ENCODE measurements around the gene PCNX2. TPM values are rescaled to one million over a fixed set of nuclear protein-coding genes. Genes with fewer than 3 reads are reported as not detected.

PCNX2 gene
- total and polyA plus RNA-seq, 2 donors (not counting 3 experiments of a cell fraction or from before 2014, with no cell fraction given), result 6.6 to 11.0 TPM

DNA sequence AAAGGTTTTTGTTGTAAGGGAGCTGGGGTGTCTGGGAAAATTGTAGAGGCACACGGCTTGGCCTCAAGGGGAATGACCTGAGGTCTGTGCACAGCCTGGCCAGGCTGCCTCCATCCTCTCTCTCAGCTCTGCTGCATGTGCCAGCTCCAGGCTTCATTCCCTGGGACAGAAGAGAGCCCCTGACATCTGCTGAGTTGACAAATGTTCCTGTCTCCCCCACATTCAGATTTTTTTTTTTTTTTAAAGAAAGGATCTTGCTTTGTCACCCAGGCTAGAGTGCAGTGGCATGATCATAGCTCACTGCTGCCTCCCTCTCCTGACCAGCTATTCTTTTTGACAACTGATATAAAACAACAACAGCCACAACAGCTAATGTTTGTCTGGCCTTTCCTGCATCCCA is 84.4 kb downstream of the PCNX2 start:
- Histone ChIP-seq H3K4me2 (ENCODE audit: insufficient read depth, low read length) (no peak overlapping the region), H3K27me3 (ENCODE audit: control insufficient read depth in 2 of 2, insufficient read depth in 2 of 2, low read length in 2 of 2) (no peaks in the 10 kb centered on the region), H3K79me2 (ENCODE audit: control insufficient read depth, insufficient read depth, low read length) (no peaks in the 10 kb centered on the region), H3K9ac (replicated peaks; ENCODE audit: extremely low read depth, insufficient read depth, low read length) (no peak overlapping the region), H2AFZ (ENCODE audit: low read depth, low read length) (no peak overlapping the region), H3K27ac (ENCODE audit: insufficient read depth, low read depth, low read length) (no peak overlapping the region), H3K9me3 (replicated peaks; ENCODE audit: control insufficient read depth, insufficient read depth, low read length) (no peaks in the 10 kb centered on the region), H3K9me1 (replicated peaks; ENCODE audit: control insufficient read depth, extremely low read depth, insufficient read depth, low read length) (no peaks in the 10 kb centered on the region), H4K20me1 (replicated peaks; ENCODE audit: control insufficient read depth, extremely low read depth, insufficient read depth, low read length) (no peaks in the 10 kb centered on the region), H3K4me3 (replicated peaks in 1 of 3; ENCODE audit: insufficient read depth in 1 of 3, low read depth in 1 of 3, low read length in 3 of 3) (no peak overlapping the region), H3K4me1 (ENCODE audit: control insufficient read depth, extremely low read depth, insufficient read depth, low read length) (no peaks in the 10 kb centered on the region), H3K36me3 (ENCODE audit: control insufficient read depth in 2 of 2, extremely low read depth in 1 of 2, insufficient read depth in 2 of 2, low read length in 2 of 2) (no peaks in the 10 kb centered on the region)
- dilution Hi-C loops (cut with MboI; ENCODE audit: extremely low pct_ligation_motif_present, low sequenced_read_pairs) (no loop called here), intact Hi-C loops (cut with micrococcal nuclease) (no loop called here)
- no peak for TF ChIP-seq JUN (IDR thresholded peaks at IDR 0.05; ENCODE audit: borderline replicate concordance, insufficient read depth, insufficient read length, low read depth)
- TF ChIP-seq POLR2A (IDR thresholded peaks at IDR 0.05; ENCODE audit: low read depth, low read length), result no peak
- TF ChIP-seq, protein P1, sequence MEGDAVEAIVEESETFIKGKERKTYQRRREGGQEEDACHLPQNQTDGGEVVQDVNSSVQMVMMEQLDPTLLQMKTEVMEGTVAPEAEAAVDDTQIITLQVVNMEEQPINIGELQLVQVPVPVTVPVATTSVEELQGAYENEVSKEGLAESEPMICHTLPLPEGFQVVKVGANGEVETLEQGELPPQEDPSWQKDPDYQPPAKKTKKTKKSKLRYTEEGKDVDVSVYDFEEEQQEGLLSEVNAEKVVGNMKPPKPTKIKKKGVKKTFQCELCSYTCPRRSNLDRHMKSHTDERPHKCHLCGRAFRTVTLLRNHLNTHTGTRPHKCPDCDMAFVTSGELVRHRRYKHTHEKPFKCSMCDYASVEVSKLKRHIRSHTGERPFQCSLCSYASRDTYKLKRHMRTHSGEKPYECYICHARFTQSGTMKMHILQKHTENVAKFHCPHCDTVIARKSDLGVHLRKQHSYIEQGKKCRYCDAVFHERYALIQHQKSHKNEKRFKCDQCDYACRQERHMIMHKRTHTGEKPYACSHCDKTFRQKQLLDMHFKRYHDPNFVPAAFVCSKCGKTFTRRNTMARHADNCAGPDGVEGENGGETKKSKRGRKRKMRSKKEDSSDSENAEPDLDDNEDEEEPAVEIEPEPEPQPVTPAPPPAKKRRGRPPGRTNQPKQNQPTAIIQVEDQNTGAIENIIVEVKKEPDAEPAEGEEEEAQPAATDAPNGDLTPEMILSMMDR (IDR thresholded peaks at IDR 0.05; ENCODE audit: extremely low read depth in 1 of 2, insufficient read depth in 1 of 2, low read depth in 1 of 2, low read length in 2 of 2), result no peak
- TF ChIP-seq POLR2AphosphoS5 (IDR thresholded peaks at IDR 0.05; ENCODE audit: insufficient read depth, low read depth, low read length), result no peak
- BruUV-seq (replicated peaks), result no TSS peak
- CTCF ChIA-PET, result interaction anchor here (0.7 kb wide), 1 partner anchor 11 kb away, joined by 3 read pairs; no protein-coding TSS in a partner anchor
- no peak for FAIRE-seq
- POLR2A ChIA-PET, result no interaction called here
- no peak for DNase-seq (ENCODE audit: low read depth, low spot score)

DNA sequence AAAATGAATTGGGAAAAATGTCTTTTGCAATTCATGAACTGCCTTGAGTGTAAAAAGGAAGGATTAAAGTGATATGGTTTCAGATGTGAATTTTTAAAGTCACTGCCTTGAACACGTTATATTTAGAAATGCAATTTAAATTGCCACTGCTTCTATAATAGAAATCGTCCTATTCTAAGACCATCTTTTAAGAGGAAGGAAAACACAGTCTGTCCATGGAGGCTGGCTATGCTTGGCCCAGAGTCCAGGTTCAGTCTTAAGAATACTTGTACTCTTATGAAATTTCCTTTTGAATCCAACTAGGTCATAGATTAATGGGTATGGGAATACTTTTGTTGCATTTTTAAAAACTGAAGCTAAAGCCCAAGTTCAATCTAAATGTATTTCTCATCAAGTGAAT is 86.0 kb downstream of the PCNX2 start:
- FAIRE-seq (no peak), DNase-seq (ENCODE audit: low read depth, low spot score) (no peak)
- no peak overlapping the region for H3K9ac ChIP-seq (replicated peaks; ENCODE audit: extremely low read depth, insufficient read depth, low read length)
- no peak overlapping the region for H3K27ac ChIP-seq (ENCODE audit: insufficient read depth, low read depth, low read length)
- dilution Hi-C loops (cut with MboI; ENCODE audit: extremely low pct_ligation_motif_present, low sequenced_read_pairs), result no loop called here
- H2AFZ ChIP-seq (ENCODE audit: low read depth, low read length), result no peak overlapping the region
- POLR2A ChIA-PET, result no interaction called here
- CTCF ChIA-PET, result no interaction called here
- H3K4me2 ChIP-seq (ENCODE audit: insufficient read depth, low read length), result no peak overlapping the region
- peaks cover under 1% of the 10 kb centered on the region for H3K4me1 ChIP-seq (ENCODE audit: control insufficient read depth, extremely low read depth, insufficient read depth, low read length)
- no TSS peak for BruUV-seq (replicated peaks)
- no peaks in the 10 kb centered on the region for H3K36me3 ChIP-seq (ENCODE audit: control insufficient read depth in 2 of 2, extremely low read depth in 1 of 2, insufficient read depth in 2 of 2, low read length in 2 of 2)
- H3K79me2 ChIP-seq (ENCODE audit: control insufficient read depth, insufficient read depth, low read length), result no peaks in the 10 kb centered on the region
- no peak overlapping the region for H3K4me3 ChIP-seq (replicated peaks in 1 of 3; ENCODE audit: insufficient read depth in 1 of 3, low read depth in 1 of 3, low read length in 3 of 3)
- H3K9me3 ChIP-seq (replicated peaks; ENCODE audit: control insufficient read depth, insufficient read depth, low read length), result no peaks in the 10 kb centered on the region
- H4K20me1 ChIP-seq (replicated peaks; ENCODE audit: control insufficient read depth, extremely low read depth, insufficient read depth, low read length), result no peaks in the 10 kb centered on the region
- H3K9me1 ChIP-seq (replicated peaks; ENCODE audit: control insufficient read depth, extremely low read depth, insufficient read depth, low read length), result no peaks in the 10 kb centered on the region
- no peaks in the 10 kb centered on the region for H3K27me3 ChIP-seq (ENCODE audit: control insufficient read depth in 2 of 2, insufficient read depth in 2 of 2, low read length in 2 of 2)
- no peak for TF ChIP-seq JUN (IDR thresholded peaks at IDR 0.05; ENCODE audit: borderline replicate concordance, insufficient read depth, insufficient read length, low read depth)
- TF ChIP-seq, protein P1 (IDR thresholded peaks at IDR 0.05; ENCODE audit: extremely low read depth in 1 of 2, insufficient read depth in 1 of 2, low read depth in 1 of 2, low read length in 2 of 2), result no peak
- no peak for TF ChIP-seq POLR2A (IDR thresholded peaks at IDR 0.05; ENCODE audit: low read depth, low read length)
- no peak for TF ChIP-seq FOS (IDR thresholded peaks at IDR 0.05; ENCODE audit: borderline replicate concordance, insufficient read depth, low read length)
- intact Hi-C loops (cut with micrococcal nuclease), result no loop called here
